C4-2B (cell line): Measurements from ENCODE around the gene RBM45.

Experiments used
- ZFX ChIP-seq: fragments of 450-650 bp; IDR thresholded peaks from 2 replicates; pipeline ENCODE4 v1.6.1; 2017
- TF ChIP-seq, protein P1 (sequence below): fragments of 450-650 bp; conservative IDR thresholded peaks from 2 replicates; pipeline ENCODE4 v1.5.1; 2017; ENCODE audit warnings: mild to moderate bottlenecking

GRCh38 chr2:178152033-178152432 is 39.8 kb downstream of the RBM45 start:
- TF ChIP-seq, protein P1, sequence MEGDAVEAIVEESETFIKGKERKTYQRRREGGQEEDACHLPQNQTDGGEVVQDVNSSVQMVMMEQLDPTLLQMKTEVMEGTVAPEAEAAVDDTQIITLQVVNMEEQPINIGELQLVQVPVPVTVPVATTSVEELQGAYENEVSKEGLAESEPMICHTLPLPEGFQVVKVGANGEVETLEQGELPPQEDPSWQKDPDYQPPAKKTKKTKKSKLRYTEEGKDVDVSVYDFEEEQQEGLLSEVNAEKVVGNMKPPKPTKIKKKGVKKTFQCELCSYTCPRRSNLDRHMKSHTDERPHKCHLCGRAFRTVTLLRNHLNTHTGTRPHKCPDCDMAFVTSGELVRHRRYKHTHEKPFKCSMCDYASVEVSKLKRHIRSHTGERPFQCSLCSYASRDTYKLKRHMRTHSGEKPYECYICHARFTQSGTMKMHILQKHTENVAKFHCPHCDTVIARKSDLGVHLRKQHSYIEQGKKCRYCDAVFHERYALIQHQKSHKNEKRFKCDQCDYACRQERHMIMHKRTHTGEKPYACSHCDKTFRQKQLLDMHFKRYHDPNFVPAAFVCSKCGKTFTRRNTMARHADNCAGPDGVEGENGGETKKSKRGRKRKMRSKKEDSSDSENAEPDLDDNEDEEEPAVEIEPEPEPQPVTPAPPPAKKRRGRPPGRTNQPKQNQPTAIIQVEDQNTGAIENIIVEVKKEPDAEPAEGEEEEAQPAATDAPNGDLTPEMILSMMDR, result no peak
- TF ChIP-seq ZFX, result no peak
